GM12874 (cell line): ENCODE results near the gene RBM43.

Experiments used
- TF ChIP-seq, protein P1 (sequence below): IDR thresholded peaks from 2 replicates; pipeline ENCODE4 v1.5.1; 2011; ENCODE audit warnings: low read depth, mild to moderate bottlenecking, control low read depth, low read length, moderate library complexity; ENCODE audit not compliant: insufficient read depth

The RBM43 gene

DNA sequence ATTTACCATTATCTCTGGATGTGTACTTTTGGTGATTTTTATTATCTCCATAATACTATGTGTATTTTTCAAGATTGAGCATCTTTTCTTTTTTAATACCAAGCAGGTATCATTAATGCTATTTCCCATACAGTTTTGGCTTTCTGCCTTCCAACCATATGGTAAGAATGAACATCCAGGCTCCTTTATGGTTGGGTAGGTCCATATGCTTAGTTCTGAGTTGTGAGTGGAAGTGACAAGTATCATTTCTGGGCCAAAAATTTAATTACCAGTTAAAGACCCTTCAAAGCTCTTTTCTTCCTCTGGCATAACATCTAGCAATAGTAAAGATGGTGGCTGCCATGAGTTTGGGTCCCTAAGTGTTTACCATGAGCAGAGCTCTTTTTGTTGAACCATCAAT, 4.3 kb upstream of the RBM43 start:
- TF ChIP-seq, protein P1, sequence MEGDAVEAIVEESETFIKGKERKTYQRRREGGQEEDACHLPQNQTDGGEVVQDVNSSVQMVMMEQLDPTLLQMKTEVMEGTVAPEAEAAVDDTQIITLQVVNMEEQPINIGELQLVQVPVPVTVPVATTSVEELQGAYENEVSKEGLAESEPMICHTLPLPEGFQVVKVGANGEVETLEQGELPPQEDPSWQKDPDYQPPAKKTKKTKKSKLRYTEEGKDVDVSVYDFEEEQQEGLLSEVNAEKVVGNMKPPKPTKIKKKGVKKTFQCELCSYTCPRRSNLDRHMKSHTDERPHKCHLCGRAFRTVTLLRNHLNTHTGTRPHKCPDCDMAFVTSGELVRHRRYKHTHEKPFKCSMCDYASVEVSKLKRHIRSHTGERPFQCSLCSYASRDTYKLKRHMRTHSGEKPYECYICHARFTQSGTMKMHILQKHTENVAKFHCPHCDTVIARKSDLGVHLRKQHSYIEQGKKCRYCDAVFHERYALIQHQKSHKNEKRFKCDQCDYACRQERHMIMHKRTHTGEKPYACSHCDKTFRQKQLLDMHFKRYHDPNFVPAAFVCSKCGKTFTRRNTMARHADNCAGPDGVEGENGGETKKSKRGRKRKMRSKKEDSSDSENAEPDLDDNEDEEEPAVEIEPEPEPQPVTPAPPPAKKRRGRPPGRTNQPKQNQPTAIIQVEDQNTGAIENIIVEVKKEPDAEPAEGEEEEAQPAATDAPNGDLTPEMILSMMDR, result no peak

DNA sequence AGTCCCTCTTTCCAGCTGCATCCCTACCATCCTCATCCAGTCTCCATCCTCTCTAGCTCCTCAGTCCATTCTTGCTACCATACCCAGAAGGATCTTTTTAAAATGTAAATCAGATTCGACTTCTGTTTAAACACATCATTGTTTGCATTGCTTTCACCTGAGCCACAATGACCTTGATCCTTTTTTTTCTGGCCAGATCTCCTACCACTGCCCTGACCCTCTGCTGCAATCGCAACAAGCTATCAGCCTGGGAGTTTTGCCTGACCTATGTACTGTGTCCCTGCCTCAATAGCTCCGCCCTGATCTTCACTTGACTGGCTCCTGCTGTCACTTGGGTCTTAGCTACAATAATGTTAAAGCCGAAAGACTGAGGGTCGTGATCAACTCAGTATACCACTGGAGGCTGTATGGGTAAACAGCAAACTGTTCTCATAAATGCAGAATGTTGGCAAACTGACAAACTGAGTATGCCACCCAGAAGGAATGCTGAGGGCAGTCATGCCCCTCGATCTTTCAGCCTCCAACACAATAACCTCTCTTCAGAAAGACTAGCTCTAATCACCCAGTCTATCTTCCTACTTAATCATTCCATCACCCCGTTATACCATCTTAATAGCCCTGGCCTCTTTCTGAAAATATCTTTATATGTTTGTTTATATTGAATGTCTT, 2.6 kb upstream of the RBM43 start:
- TF ChIP-seq, protein P1, result no peak

- TF ChIP-seq, protein P1, result no peak
These were observed 966 bp upstream of the RBM43 start for GRCh38 chr2:151262629-151263028.

DNA sequence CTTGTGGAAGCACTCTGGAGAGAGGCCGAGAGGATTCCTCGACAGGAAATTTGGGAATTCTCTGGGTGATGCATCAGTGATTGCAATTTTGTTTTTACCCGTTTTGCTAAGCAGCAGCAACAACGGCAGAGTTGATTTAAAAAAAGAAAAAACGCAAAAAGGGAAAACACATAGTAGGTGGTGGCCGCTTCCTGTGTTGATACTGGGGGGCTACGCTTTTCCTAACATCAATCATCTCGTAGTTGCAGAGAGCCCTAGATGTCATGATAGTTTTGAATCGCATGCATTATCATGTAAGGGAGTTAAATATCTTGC, 271 bp upstream of the RBM43 start:
- TF ChIP-seq, protein P1, result no peak

DNA sequence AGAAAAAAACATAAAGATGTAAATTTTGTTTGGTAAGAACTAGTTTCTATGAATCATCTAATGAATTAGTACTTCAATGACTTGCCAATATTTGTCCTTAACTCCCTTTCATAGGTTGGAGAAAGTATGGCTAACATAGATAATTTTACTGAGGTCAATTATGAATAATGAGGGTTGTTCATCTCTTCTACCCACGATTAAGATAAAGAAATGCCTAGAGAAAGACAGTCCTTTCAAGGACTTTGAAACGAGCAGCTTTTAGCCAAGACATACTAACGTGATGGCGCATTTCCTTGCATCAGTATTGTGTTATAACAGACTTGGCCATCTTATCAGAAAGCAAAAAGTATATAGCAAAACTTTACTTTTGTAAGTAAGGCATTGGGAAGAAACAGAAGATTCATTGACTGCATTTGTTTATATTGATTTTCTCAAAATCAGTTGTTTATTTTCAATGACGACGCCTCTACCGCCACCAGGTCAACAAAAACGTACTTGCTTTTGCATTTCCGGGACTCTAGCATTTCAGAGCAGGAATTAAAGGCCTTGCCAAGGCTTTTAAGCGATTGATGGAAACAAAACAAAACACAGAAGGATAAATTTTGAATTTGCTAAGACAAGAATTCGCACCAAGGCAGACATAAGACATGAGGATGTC, 961 bp downstream of the RBM43 start:
- TF ChIP-seq, protein P1, result no peak

DNA sequence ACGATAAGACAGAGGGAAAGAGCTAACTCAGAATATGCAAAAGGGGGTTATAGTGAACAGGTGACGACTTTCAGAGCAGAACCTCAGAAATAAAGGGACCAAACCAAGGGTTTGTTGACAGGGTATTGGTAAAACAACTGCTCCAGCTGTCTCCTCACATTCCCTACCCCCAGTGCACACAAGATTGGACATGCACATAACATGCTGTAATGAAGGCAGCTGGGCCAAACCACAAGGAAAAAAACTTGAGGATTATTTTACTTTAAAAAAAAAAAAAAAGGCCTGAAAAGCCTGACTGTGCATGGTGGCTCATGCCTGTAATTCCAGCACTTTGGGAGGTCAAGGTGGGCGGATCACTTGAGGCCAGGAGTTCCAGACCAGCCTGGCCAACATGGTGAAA, 3.5 kb downstream of the RBM43 start:
- TF ChIP-seq, protein P1, result no peak

- TF ChIP-seq, protein P1, result no peak
These were observed 9.0 kb downstream of the RBM43 start for GRCh38 chr2:151252646-151253045.
